ENCODE data around the gene DNAI2. TPM values are rescaled to one million over a fixed set of nuclear protein-coding genes. Genes with fewer than 3 reads are reported as not detected.

The DNAI2 gene
- total and polyA plus RNA-seq, 9 of the 15 experiments (the other 6 are each of a cell fraction or from before 2014, with no cell fraction given) = not detected

DNA sequence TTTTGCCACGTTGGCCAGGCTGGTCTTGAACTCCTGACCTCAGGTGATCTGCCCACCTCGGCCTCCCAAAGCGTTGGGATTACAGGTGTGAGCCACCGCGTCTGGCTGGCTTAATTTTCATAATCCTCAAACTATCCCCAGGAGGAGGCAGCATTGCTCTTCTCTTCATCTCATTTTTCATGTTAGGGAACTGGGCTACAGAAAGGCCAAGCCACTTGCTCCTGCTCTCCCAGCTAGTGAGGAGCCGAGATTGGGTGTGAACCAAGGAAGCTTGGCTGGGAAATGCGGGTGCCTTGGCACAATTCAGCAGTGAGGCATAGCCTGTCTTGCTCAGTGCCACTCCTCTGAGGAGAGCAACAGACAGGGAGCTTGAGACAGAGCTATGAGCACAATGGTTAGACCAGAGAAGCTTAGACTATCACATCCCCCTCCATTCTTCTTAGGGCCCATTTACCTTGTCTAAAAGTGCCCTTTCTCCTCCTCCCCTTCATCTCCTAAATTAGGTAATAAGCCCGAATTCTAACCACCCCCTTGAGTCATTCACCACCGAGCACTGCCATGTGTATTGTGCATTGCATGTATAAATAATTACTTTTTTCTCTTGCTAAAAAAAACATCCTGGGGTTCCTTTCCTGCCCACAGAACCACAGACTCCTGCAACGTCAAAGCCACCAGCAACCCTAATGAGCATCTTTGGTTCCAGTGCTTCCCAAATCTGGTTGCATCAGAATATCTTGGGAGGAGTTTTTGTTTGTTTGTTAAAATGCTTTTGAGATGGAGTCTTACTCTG is 32.0 kb downstream of the DNAI2 start:
- WGBS (ENCODE audit: insufficient coverage, low coverage, missing lambda C conversion rate) = 8% methylated on average over 7 of the region's 10 CpGs
- no peak for DNase-seq (ENCODE audit: extremely low read depth in 1 of 4, low spot score in 3 of 4)
- intact Hi-C loops (cut with micrococcal nuclease) (no loop called here), in situ Hi-C loops (cut with MboI) (no loop called here)
- Histone ChIP-seq H3K79me2 (ENCODE audit: control insufficient read depth, insufficient read depth, low read length) (no peaks in the 10 kb centered on the region), H4K20me1 (replicated peaks; ENCODE audit: control insufficient read depth, insufficient read depth, low read length) (no peaks in the 10 kb centered on the region), H3K9me1 (ENCODE audit: control insufficient read depth, insufficient read depth, low read length) (no peaks in the 10 kb centered on the region), H3K4me3 (no peak overlapping the region), H3K36me3 (ENCODE audit: control insufficient read depth, insufficient read depth, low read length) (no peaks in the 10 kb centered on the region), H3K4me1 (replicated peaks in 1 of 2; ENCODE audit: control insufficient read depth in 2 of 2, insufficient read depth in 2 of 2, low read length in 2 of 2) (peaks cover 0 to 9% of the 10 kb centered on the region in 2 experiments; a peak in 1 of 5 replicates), H2AFZ (ENCODE audit: low read depth, low read length) (no peak overlapping the region), H3K9me3 (replicated peaks; ENCODE audit: control insufficient read depth, insufficient read depth, low read depth, low read length) (peaks cover 3% of the 10 kb centered on the region; the same call in 1 of the 2 replicates), H3K27me3 (ENCODE audit: control insufficient read depth in 2 of 2, insufficient read depth in 2 of 2, low read length in 2 of 2) (peaks cover 0 to 10% of the 10 kb centered on the region in 2 experiments; a peak in 2 of 5 replicates), H3K4me2 (ENCODE audit: insufficient read depth, low read length) (no peak overlapping the region), H3K9ac (ENCODE audit: insufficient read depth in 1 of 2, low read depth in 2 of 2, low read length in 2 of 2) (no peak overlapping the region), H3K27ac (ENCODE audit: extremely low read depth, low read depth, low read length) (no peak overlapping the region)
- CTCF ChIA-PET (ENCODE audit: low intra/inter-chr PET ratio) = interaction anchor here (1.4 kb wide), 1 partner anchor 55 kb away, joined by 8 read pairs; the partner anchor contains the start of gene BTBD17
- FAIRE-seq = no peak
- no TSS peak for BruUV-seq (replicated peaks)
- peak; percentile 27; the same call in 1 of the 3 replicates for ATAC-seq
- POLR2A ChIA-PET = interaction anchor here (1.2 to 1.4 kb wide), 2 partner anchors 9 to 46 kb away, joined by 3 to 6 read pairs; no protein-coding TSS in a partner anchor
- TF ChIP-seq, protein P1, sequence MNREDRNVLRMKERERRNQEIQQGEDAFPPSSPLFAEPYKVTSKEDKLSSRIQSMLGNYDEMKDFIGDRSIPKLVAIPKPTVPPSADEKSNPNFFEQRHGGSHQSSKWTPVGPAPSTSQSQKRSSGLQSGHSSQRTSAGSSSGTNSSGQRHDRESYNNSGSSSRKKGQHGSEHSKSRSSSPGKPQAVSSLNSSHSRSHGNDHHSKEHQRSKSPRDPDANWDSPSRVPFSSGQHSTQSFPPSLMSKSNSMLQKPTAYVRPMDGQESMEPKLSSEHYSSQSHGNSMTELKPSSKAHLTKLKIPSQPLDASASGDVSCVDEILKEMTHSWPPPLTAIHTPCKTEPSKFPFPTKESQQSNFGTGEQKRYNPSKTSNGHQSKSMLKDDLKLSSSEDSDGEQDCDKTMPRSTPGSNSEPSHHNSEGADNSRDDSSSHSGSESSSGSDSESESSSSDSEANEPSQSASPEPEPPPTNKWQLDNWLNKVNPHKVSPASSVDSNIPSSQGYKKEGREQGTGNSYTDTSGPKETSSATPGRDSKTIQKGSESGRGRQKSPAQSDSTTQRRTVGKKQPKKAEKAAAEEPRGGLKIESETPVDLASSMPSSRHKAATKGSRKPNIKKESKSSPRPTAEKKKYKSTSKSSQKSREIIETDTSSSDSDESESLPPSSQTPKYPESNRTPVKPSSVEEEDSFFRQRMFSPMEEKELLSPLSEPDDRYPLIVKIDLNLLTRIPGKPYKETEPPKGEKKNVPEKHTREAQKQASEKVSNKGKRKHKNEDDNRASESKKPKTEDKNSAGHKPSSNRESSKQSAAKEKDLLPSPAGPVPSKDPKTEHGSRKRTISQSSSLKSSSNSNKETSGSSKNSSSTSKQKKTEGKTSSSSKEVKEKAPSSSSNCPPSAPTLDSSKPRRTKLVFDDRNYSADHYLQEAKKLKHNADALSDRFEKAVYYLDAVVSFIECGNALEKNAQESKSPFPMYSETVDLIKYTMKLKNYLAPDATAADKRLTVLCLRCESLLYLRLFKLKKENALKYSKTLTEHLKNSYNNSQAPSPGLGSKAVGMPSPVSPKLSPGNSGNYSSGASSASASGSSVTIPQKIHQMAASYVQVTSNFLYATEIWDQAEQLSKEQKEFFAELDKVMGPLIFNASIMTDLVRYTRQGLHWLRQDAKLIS (CRISPR knock-in tag; IDR thresholded peaks at IDR 0.05) = no peak
- TF ChIP-seq SMC3 (conservative IDR thresholded peaks at IDR 0.05; ENCODE audit: insufficient read depth, low read depth, low read length) = no peak
- peak in 1 of 2 experiments; percentile 68; a peak in 2 of 4 replicates for TF ChIP-seq RAD21 (CRISPR knock-in tag; conservative IDR thresholded peaks at IDR 0.05 in 1 of 2, IDR thresholded peaks at IDR 0.05 in 1 of 2)
- TF ChIP-seq, protein P2, sequence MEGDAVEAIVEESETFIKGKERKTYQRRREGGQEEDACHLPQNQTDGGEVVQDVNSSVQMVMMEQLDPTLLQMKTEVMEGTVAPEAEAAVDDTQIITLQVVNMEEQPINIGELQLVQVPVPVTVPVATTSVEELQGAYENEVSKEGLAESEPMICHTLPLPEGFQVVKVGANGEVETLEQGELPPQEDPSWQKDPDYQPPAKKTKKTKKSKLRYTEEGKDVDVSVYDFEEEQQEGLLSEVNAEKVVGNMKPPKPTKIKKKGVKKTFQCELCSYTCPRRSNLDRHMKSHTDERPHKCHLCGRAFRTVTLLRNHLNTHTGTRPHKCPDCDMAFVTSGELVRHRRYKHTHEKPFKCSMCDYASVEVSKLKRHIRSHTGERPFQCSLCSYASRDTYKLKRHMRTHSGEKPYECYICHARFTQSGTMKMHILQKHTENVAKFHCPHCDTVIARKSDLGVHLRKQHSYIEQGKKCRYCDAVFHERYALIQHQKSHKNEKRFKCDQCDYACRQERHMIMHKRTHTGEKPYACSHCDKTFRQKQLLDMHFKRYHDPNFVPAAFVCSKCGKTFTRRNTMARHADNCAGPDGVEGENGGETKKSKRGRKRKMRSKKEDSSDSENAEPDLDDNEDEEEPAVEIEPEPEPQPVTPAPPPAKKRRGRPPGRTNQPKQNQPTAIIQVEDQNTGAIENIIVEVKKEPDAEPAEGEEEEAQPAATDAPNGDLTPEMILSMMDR (IDR thresholded peaks at IDR 0.05 in 2 of 3, conservative IDR thresholded peaks at IDR 0.05 in 1 of 3; ENCODE audit: insufficient read depth in 2 of 3, low read depth in 1 of 3, low read length in 3 of 3) = peak; percentile 36 to 49 (median 47); a peak in 3 of 6 replicates

All from K562 (cell line).